NCI-H146 treated with DMSO at 0.1 percent for 48 hours (cell line): Measurements from ENCODE around the gene TFF1.
A peak's percentile ranks its signal among the peaks of the same experiment; 100 is the strongest.

Source experiments
- DNase-seq: peaks from one replicate; lab custom pipeline; 2025; ENCODE audit not compliant: unreplicated experiment; lab: John Stamatoyannopoulos, UW

Gene TFF1

DNA sequence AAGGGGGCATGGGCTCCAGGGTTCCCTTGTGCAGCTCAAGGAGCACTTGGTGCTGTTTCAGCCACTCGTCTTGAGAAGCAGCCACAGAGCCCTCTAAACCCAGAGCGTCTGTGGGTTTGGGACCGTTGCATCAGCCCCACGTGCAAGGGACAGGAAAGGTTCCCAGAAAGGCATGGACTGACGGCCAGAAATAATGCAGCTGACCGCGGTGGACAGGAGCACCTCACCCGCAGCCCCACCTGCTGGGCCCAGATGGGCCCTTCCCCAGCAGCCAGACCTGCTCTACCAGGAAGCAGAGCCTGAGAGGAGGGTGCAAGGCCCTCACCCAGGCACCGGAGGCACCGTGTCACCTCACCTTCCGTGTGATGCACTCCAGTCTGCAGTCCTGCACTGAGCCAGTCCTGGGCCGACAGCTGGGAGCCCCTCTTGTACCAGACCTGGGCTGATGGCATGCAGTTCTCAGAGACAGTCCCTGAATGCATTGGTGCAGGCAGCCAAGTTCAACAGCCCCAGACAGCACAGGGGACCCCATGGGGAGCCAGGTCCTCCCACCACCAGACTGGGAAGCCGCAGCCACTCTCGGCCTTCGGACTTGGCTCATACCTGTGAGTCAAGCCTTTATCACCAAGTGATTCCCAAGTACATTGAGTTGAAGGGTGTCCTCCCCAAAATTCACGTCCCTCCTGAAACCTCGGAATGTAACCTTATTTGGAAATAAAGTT is 46.3 kb downstream of the TFF1 start:
- DNase-seq, result no peak

DNA sequence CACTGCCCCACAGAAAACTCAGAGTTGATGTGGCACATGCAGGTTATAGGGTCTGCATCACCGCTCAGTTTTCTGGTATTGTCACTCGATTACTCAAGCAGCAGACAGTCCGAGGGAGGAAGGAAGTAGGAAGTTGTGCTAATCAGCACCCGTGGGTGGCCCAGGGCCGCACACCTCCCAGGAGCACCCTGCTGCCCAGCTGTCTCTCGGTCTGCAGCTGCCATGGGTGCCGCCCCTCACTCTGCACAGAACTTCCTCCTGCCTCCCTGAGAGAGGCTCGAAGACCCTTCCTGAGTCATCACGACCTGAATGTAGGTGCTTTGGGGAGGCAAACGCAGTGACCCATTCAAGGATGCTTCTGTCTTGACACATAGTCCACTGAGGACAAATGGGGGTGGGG is 47.0 kb downstream of the TFF1 start:
- no peak for DNase-seq

DNA sequence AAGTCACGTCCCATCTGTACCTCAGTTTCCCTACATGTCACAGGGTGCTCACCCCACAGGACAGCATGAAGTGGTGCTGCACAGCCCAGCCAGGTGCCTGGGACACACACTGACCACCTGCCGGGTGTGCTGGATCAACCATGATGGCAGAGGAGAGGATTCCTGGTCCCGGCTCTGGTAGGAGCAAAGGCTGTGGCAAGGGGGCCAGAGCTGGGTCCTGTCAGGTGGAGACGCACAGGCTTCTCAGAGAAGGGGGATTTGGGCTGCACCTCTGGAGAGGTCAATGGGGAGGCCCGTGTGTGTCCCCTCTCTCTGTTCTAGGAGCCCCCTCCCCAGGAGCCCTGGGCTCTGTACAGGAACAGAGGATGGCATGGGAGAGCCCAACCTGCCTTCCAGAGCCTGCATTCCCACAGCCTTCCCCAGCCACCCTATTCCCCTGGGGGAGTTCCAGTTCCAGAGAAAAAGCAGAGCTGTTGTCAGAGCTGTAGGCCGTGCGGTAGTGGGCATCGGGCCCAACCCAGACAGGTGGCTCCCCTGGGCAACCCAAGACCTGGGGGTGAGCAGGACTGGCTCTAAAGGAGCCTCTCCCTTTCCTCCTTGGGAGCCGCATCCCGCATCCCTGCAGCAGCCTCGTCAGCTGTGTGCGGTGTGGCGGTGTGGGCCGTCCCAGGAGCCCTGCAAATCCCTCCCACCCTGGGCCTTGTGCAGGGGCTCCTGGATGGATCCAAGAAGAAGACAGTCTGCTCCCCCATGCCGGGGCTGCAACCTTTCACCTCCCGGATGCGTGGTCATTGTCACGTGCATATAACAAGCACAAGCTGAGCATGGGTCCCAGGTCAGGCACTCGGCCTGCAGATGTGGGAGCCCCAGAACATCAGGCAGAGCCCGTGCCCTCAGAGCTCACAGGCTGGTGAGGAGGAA is 48.2 kb downstream of the TFF1 start:
- no peak for DNase-seq

DNA sequence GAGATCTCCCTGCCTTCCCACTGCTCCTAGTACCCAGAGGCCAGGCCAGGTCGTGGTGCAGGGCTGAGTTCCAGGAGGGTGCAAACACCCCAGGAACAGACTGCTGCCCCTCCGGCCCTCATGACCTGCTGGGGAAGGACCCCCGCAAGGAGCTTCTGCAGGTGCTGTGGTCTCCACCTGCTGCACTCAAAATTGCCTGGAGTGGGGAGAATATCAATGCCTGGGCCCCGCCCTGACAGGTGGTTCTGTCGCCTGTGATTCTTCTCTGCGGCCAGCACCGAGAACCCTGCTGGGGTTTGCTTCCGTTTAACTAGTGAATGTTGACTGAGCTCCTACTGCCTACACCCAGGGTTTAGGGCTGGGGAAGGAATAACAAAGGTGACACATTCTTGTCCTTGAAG is 49.0 kb downstream of the TFF1 start:
- DNase-seq, result peak; percentile 88

DNA sequence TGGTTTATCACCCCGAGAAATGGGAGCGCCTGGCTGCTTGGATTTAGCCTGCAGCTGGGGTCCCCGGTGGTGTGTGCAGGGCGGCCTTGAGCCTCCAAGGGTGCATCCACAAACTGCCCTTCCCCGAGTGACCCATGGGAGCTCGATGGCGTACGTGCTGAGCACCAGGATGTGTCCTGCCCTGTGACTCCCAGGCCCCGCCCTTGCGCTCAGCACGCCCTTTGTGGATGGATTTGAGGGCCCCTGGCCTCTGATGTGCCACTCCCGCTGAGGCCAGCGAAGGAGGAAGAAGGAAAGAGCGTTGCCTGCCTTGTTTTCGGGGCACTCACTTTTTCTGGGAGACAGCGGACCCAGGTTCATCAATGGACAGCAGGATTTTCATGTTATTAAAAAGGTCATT is 49.4 kb downstream of the TFF1 start:
- peak; percentile 20 for DNase-seq

DNA sequence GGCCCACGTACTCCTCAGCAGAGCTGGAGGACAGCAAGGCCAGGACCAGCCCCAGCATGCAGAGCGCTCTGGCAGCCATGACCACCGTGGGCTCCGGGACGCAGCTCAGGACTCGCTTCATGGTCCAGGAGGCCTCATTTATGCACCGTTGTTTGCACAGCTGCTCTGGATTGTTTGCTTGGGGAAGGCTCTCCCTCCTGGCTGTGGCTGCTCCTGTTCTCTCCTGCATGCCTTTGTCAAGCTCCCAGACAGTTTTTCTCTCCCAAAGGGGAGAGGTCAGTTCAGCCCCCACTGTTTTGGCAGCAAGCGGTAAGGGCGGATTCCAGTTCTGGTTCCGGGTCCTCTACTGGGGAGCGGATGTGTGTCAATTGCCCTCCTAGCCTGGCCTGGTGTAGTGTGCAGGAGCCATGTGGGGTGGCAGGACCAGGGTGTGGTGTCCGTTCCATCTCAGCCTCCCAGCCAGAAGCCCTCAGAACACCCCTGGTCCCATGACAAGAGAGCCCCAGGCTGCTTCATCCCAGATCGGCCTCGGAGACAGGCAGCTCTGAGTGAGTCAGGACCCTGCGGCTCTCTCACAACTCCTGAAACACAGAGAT is 50.9 kb downstream of the TFF1 start, which contains the start of gene TFF3:
TFF3 (minus strand) TSS at position 114 of the 596 bp plus-strand sequence; CDS start at position 79, 35 bp downstream.
- DNase-seq, result peak; percentile 95

DNA sequence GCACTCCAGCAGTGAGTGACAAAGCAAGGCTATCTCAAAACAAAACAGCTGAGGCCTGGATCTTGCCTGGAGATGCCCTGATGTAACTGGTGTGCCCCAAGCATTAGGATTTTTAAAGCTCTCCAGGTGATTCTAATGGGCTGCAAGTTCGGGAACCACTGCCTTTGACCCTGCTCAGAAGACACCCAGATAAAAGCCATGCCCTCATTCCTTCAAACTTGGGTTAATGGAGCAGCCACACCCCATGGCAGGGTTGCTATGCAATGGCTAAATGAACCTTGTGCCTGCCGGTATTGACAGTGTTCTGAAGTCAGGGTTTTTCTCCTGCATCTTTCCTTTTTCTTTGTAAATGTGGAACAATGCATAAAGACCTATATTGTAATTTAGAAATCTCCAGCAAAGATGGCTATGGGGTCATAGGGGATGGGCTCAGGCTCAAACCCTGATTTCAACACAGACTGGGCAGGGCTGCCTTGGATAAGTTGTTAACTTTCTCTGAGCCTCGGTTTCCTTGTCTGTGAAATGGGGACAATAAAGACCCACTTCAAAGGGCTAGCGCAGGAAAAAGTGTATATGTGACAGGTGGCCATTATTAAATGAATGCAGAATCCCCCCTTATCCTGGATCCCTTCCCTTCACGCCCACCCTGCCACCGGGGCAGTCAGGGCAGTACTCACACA is 51.6 kb downstream of the TFF1 start:
- DNase-seq, result no peak

DNA sequence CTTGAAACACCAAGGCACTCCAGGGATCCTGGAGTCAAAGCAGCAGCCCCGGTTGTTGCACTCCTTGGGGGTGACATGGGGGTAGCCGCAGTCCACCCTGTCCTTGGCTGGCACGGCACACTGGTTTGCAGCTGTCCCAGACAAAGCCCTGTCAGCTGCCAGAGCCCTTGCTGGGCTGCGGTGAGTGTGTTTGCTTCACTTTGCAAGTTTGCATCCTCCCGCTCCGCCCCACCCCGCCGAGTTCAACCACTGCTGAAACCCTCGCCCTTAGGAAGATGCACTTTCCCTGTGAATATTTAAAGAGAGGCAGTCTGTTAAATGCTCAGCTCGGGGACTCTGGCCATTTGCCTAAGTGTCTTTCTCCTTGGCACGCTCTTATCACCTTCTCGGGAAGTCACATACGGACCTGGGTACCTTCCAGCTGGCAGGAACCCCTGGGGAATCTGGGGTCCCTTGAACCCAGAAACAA is 52.8 kb downstream of the TFF1 start:
- DNase-seq, result peak; percentile 57

DNA sequence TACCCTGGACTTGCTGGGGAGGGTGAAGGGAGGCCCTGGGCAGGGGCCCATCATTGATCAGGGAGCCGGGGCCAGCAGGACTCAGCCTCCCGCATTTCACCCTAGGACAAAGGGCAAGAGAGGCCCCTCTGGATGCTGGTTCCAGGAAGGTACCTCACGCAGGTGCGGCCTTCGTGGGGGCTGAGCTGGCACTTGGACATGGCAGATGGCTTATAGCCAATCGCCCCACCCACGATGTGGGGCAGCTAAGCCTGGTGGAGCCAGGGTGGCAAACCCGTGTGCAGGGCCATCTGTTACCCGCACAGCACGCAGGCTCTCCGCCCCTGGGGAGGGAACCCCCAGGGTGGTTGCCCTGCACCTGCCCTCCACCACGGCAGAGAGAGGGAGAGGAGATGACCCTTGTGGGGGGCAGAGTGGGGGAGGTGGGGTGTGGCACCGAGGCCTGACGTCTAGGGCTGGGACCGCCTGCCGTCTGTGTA is 53.7 kb downstream of the TFF1 start:
- no peak for DNase-seq
